ENCODE measurements around the gene ANAPC13.

DNA sequence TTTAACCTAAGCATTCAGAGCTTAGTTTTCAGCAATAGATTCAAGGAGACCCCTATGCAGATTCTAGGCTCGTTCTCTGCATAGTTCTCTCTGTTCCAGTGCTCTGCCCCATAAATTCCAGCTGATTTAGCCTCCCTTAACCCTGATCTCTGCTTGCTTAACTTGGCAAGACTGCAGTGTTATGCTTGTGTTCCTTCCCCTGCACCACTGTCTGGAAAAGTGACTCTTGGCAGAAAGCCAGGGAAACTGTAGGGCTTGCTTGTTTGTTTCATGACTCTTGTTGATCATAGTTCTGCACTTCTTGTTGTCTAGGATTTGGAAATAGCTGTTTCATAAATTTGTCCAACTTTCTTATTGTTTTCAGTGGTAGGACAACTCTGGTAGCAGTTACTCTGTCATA lies 40.1 kb downstream of the ANAPC13 start:
- TF ChIP-seq, protein P1, sequence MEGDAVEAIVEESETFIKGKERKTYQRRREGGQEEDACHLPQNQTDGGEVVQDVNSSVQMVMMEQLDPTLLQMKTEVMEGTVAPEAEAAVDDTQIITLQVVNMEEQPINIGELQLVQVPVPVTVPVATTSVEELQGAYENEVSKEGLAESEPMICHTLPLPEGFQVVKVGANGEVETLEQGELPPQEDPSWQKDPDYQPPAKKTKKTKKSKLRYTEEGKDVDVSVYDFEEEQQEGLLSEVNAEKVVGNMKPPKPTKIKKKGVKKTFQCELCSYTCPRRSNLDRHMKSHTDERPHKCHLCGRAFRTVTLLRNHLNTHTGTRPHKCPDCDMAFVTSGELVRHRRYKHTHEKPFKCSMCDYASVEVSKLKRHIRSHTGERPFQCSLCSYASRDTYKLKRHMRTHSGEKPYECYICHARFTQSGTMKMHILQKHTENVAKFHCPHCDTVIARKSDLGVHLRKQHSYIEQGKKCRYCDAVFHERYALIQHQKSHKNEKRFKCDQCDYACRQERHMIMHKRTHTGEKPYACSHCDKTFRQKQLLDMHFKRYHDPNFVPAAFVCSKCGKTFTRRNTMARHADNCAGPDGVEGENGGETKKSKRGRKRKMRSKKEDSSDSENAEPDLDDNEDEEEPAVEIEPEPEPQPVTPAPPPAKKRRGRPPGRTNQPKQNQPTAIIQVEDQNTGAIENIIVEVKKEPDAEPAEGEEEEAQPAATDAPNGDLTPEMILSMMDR (IDR thresholded peaks at IDR 0.05) = no peak
- no peak for TF ChIP-seq POLR2A (IDR thresholded peaks at IDR 0.05)
